Measurements from ENCODE around the gene NEU2. TPM values are rescaled to one million over a fixed set of nuclear protein-coding genes. Genes with fewer than 3 reads are reported as not detected.

Gene NEU2
- total RNA-seq (not detected), polyA plus RNA-seq (not detected)

DNA sequence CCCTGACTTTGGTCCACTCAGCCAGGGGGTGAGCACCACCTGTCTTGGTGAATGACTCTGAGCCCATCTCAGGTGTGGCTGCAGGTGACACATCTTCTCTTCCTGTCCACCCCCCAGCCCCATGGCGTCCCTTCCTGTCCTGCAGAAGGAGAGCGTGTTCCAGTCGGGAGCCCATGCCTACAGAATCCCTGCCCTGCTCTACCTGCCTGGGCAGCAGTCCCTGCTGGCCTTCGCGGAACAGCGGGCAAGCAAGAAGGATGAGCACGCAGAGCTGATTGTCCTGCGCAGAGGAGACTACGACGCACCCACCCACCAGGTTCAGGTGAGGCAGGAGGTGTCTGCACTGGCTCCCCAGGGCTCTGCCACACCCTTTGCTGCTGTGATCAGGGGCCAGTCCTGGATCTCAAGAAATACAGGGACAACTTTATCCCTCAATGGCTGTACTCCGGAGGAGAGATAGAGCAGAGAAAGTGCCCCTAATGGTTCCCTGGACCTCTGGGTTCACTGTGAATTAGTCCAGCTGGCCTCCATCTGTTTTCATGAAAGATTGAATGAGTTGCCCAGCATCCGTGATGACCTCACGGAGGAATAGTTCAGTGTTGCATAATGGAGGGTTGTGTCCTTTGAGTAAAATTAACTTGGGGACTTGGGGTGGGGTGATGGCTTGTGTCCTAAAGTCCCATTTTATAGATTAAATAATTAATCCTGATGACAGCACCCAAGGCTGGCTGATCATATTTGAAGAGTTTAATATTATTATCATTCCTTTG lies at the start of gene NEU2:
TSS of gene NEU2 (plus strand) at position 122 of the 770 bp plus-strand sequence. CDS start at position 122, 0 bp downstream.
- Histone ChIP-seq H3K4me3 (ENCODE audit: low read depth in 1 of 3, low read length in 3 of 3) (no peak within 1 kb of the TSS), H3K4me1 (ENCODE audit: control insufficient read depth in 4 of 4, insufficient read depth in 4 of 4, low read length in 3 of 4) (no peaks in the 10 kb centered on the region), H3K9me3 (ENCODE audit: control insufficient read depth in 4 of 4, low read length in 3 of 4) (no peaks in the 10 kb centered on the region), H3K9ac (ENCODE audit: low read depth in 1 of 2, low read length in 2 of 2) (no peak within 1 kb of the TSS), H3K36me3 (ENCODE audit: control insufficient read depth in 4 of 4, insufficient read depth in 3 of 4, low read depth in 1 of 4, low read length in 3 of 4) (no peaks in the 10 kb centered on the region), H3K27me3 (ENCODE audit: control insufficient read depth in 4 of 4, insufficient read depth in 4 of 4, low read length in 3 of 4) (no peaks in the 10 kb centered on the region), H3K27ac (ENCODE audit: low read depth in 1 of 2, low read length in 2 of 2) (no peak within 1 kb of the TSS)
- TF ChIP-seq, protein P1, sequence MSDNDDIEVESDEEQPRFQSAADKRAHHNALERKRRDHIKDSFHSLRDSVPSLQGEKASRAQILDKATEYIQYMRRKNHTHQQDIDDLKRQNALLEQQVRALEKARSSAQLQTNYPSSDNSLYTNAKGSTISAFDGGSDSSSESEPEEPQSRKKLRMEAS (IDR thresholded peaks at IDR 0.05): no peak
- TF ChIP-seq HNF4G (IDR thresholded peaks at IDR 0.05) (no peak), FOXA2 (IDR thresholded peaks at IDR 0.05) (no peak), JUND (IDR thresholded peaks at IDR 0.05) (no peak), EGR1 (IDR thresholded peaks at IDR 0.05; ENCODE audit: low read depth in 2 of 2) (no peak), TAF1 (conservative IDR thresholded peaks at IDR 0.05) (no peak), RAD21 (IDR thresholded peaks at IDR 0.05) (no peak), YY1 (IDR thresholded peaks at IDR 0.05) (no peak), RXRA (IDR thresholded peaks at IDR 0.05) (no peak)
- TF ChIP-seq, protein P2, sequence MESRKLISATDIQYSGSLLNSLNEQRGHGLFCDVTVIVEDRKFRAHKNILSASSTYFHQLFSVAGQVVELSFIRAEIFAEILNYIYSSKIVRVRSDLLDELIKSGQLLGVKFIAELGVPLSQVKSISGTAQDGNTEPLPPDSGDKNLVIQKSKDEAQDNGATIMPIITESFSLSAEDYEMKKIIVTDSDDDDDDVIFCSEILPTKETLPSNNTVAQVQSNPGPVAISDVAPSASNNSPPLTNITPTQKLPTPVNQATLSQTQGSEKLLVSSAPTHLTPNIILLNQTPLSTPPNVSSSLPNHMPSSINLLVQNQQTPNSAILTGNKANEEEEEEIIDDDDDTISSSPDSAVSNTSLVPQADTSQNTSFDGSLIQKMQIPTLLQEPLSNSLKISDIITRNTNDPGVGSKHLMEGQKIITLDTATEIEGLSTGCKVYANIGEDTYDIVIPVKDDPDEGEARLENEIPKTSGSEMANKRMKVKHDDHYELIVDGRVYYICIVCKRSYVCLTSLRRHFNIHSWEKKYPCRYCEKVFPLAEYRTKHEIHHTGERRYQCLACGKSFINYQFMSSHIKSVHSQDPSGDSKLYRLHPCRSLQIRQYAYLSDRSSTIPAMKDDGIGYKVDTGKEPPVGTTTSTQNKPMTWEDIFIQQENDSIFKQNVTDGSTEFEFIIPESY (IDR thresholded peaks at IDR 0.05): no peak
- TF ChIP-seq, protein P3, sequence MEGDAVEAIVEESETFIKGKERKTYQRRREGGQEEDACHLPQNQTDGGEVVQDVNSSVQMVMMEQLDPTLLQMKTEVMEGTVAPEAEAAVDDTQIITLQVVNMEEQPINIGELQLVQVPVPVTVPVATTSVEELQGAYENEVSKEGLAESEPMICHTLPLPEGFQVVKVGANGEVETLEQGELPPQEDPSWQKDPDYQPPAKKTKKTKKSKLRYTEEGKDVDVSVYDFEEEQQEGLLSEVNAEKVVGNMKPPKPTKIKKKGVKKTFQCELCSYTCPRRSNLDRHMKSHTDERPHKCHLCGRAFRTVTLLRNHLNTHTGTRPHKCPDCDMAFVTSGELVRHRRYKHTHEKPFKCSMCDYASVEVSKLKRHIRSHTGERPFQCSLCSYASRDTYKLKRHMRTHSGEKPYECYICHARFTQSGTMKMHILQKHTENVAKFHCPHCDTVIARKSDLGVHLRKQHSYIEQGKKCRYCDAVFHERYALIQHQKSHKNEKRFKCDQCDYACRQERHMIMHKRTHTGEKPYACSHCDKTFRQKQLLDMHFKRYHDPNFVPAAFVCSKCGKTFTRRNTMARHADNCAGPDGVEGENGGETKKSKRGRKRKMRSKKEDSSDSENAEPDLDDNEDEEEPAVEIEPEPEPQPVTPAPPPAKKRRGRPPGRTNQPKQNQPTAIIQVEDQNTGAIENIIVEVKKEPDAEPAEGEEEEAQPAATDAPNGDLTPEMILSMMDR (IDR thresholded peaks at IDR 0.05; ENCODE audit: low read depth, low read length, missing input control): no peak
- no peak for DNase-seq (ENCODE audit: low spot score)
- 92% methylated on average over 13 of the region's 13 CpGs for WGBS

DNA sequence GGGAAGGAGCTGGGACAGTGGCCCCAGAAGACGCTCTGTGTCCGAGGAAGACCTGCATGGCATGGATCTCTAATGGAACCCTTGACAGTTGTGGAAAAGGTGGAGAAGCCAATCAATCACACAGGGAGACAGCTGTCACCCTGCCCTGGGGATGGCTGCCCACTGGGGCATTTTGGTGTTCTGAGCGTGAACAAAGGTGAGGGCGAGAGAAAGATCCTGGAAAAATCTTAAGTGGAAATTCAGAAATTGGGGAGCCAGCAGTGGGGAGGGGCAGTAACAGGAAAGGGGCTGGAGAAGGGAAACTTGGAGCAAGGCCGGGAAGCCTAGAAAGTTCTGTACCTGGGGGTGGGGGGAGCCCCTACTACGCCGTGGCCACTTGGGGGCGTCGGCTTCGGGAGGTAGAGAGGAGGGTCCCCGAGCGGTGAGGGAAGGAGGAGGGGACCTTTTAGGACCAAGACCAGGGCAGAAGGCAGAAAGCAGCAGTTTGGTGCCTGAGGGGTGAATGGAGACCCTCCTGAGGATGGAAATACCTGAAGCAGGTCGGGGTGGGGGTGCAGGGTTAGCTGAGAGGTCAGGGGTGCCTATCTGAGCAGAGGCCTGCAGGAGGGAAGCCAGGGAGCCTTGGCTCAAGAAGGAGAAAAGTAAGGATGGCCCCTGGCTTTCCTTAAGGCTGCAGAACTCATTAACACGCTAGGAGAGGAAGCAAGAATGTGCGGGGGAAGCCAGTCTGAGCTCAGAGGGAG lies 49.4 kb upstream of the NEU2 start:
- 78% methylated on average over 15 of the region's 15 CpGs for WGBS
- no peaks in the 10 kb centered on the region for H3K9me3 ChIP-seq (ENCODE audit: control insufficient read depth in 4 of 4, low read length in 3 of 4)
- no peak overlapping the region for H3K9ac ChIP-seq (ENCODE audit: low read depth in 1 of 2, low read length in 2 of 2)
- DNase-seq (ENCODE audit: low spot score): no peak
- no peak overlapping the region for H3K4me3 ChIP-seq (ENCODE audit: low read depth in 1 of 3, low read length in 3 of 3)
- H3K36me3 ChIP-seq (ENCODE audit: control insufficient read depth in 4 of 4, insufficient read depth in 3 of 4, low read depth in 1 of 4, low read length in 3 of 4): no peaks in the 10 kb centered on the region
- TF ChIP-seq SP1 (IDR thresholded peaks at IDR 0.05) (no peak), RAD21 (IDR thresholded peaks at IDR 0.05) (no peak), FOXA2 (IDR thresholded peaks at IDR 0.05) (no peak), TAF1 (conservative IDR thresholded peaks at IDR 0.05) (no peak), HNF4G (IDR thresholded peaks at IDR 0.05) (no peak), JUND (IDR thresholded peaks at IDR 0.05) (no peak), FOXA1 (IDR thresholded peaks at IDR 0.05) (no peak)
- TF ChIP-seq, protein P1 (IDR thresholded peaks at IDR 0.05): no peak
- TF ChIP-seq, protein P3 (IDR thresholded peaks at IDR 0.05; ENCODE audit: low read depth, low read length, missing input control): no peak
- TF ChIP-seq, protein P2 (IDR thresholded peaks at IDR 0.05): no peak
- H3K27me3 ChIP-seq (ENCODE audit: control insufficient read depth in 4 of 4, insufficient read depth in 4 of 4, low read length in 3 of 4): no peaks in the 10 kb centered on the region
- no peak overlapping the region for H3K27ac ChIP-seq (ENCODE audit: low read depth in 1 of 2, low read length in 2 of 2)
- H3K4me1 ChIP-seq (ENCODE audit: control insufficient read depth in 4 of 4, insufficient read depth in 4 of 4, low read length in 3 of 4): no peaks in the 10 kb centered on the region
